H9 (cell line): Measurements from ENCODE around the gene CDC27. TPM values are rescaled to one million over a fixed set of nuclear protein-coding genes. Genes with fewer than 3 reads are reported as not detected.

Source experiments
- DNase-seq: peaks from one replicate; pipeline ENCODE4 v3.0.0-alpha.2; 2017
- H2AFZ ChIP-seq: one replicate; pipeline ENCODE4 v1.6.1; 2013; ENCODE audit warnings: mild to moderate bottlenecking, low read length, control low read depth, moderate library complexity
- H2AK5ac ChIP-seq: 2 replicates; pipeline ENCODE4 v1.6.1; 2013; ENCODE audit warnings: low read length, control low read depth, mixed read lengths; ENCODE audit not compliant: insufficient read length
- H2BK120ac ChIP-seq: one replicate; pipeline ENCODE4 v1.6.1; 2013; ENCODE audit warnings: low read depth, mild to moderate bottlenecking, low read length, control low read depth, inconsistent platforms; ENCODE audit not compliant: poor library complexity, severe bottlenecking
- H2BK12ac ChIP-seq: 2 replicates; pipeline ENCODE4 v1.6.1; 2013; ENCODE audit warnings: low read length, control low read depth, mixed read lengths, low read depth; ENCODE audit not compliant: insufficient read length
- H2BK15ac ChIP-seq: 2 replicates; pipeline ENCODE4 v1.6.1; 2013; ENCODE audit warnings: low read depth, low read length, control low read depth
- H2BK20ac ChIP-seq: one replicate; pipeline ENCODE4 v1.6.1; 2013; ENCODE audit warnings: low read depth, mild to moderate bottlenecking, low read length, control low read depth, inconsistent platforms; ENCODE audit not compliant: poor library complexity, severe bottlenecking
- H2BK5ac ChIP-seq: 2 replicates; pipeline ENCODE4 v1.6.1; 2013; ENCODE audit warnings: low read length, control low read depth, mixed read lengths; ENCODE audit not compliant: insufficient read length
- H3K14ac ChIP-seq: 2 replicates; pipeline ENCODE4 v1.6.1; 2013; ENCODE audit warnings: low read length, control low read depth; ENCODE audit not compliant: insufficient read depth
- H3K18ac ChIP-seq: 2 replicates; pipeline ENCODE4 v1.6.1; 2013; ENCODE audit warnings: low read depth, mild to moderate bottlenecking, mixed read lengths, low read length, control low read depth; ENCODE audit not compliant: insufficient read length
- H3K23ac ChIP-seq: 2 replicates; pipeline ENCODE4 v1.6.1; 2013; ENCODE audit warnings: low read length, control low read depth, mixed read lengths, low read depth; ENCODE audit not compliant: insufficient read length
- H3K23me2 ChIP-seq: 2 replicates; pipeline ENCODE4 v1.6.1; 2013; ENCODE audit warnings: low read depth, mild to moderate bottlenecking, mixed read lengths, low read length, control low read depth; ENCODE audit not compliant: insufficient read length, poor library complexity, severe bottlenecking
- H3K27ac ChIP-seq: 2 replicates; pipeline ENCODE4 v1.5.1; 2013; ENCODE audit warnings: low read length, control low read depth, mixed read lengths, low read depth; ENCODE audit not compliant: insufficient read length
- H3K27me3 ChIP-seq: 2 replicates; pipeline ENCODE4 v1.6.1; 2013; ENCODE audit warnings: low read length, control low read depth, inconsistent platforms; ENCODE audit not compliant: insufficient read depth
- H3K4ac ChIP-seq: 2 replicates; pipeline ENCODE4 v1.6.1; 2013; ENCODE audit warnings: low read depth, mild to moderate bottlenecking, control low read depth, inconsistent platforms, low read length, moderate library complexity
- H3K4me1 ChIP-seq: 2 replicates; pipeline ENCODE4 v1.6.1; 2013; ENCODE audit warnings: low read length, control low read depth, inconsistent platforms; ENCODE audit not compliant: insufficient read depth
- H3K4me2 ChIP-seq: 2 replicates; pipeline ENCODE4 v1.6.1; 2013; ENCODE audit warnings: low read length, control low read depth, mixed read lengths; ENCODE audit not compliant: insufficient read length, insufficient read depth
- H3K56ac ChIP-seq: 2 replicates; pipeline ENCODE4 v1.6.1; 2013; ENCODE audit warnings: low read depth, mild to moderate bottlenecking, mixed read lengths, low read length, control low read depth; ENCODE audit not compliant: insufficient read length
- H3K79me1 ChIP-seq: 2 replicates; pipeline ENCODE4 v1.6.1; 2013; ENCODE audit warnings: low read depth, mild to moderate bottlenecking, moderate library complexity, low read length, control low read depth, inconsistent platforms; ENCODE audit not compliant: insufficient read depth, poor library complexity, severe bottlenecking
- H3K79me2 ChIP-seq: 2 replicates; pipeline ENCODE4 v1.6.1; 2013; ENCODE audit warnings: low read length, control low read depth, inconsistent platforms; ENCODE audit not compliant: insufficient read depth
- H3K9ac ChIP-seq: 2 replicates; pipeline ENCODE4 v1.6.1; 2013; ENCODE audit warnings: low read length, control low read depth, mixed read lengths; ENCODE audit not compliant: insufficient read length; ENCODE audit errors: extremely low read depth
- H3K9me3 ChIP-seq: one replicate; pipeline ENCODE4 v1.6.1; 2013; ENCODE audit warnings: low read depth, low read length, inconsistent platforms; ENCODE audit not compliant: control insufficient read depth
- H3T11ph ChIP-seq: one replicate; pipeline ENCODE4 v1.6.1; 2013; ENCODE audit warnings: mild to moderate bottlenecking, low read length, control low read depth, inconsistent platforms
- H4K20me1 ChIP-seq: one replicate; pipeline ENCODE4 v1.6.1; 2013; ENCODE audit not compliant: control insufficient read depth, insufficient read length, insufficient read depth
- H4K5ac ChIP-seq: 2 replicates; pipeline ENCODE4 v1.6.1; 2013; ENCODE audit warnings: low read depth, mild to moderate bottlenecking, mixed read lengths, low read length, control low read depth; ENCODE audit not compliant: insufficient read length
- H4K8ac ChIP-seq: replicated peaks from 2 replicates; pipeline ENCODE4 v1.6.1; 2013; ENCODE audit warnings: low read length, control low read depth, mixed read lengths, low read depth; ENCODE audit not compliant: insufficient read length
- H4K91ac ChIP-seq: 2 replicates; pipeline ENCODE4 v1.6.1; 2013; ENCODE audit warnings: low read depth, mild to moderate bottlenecking, moderate library complexity, mixed read lengths, low read length, control low read depth; ENCODE audit not compliant: insufficient read length
- H3K27ac Mint-ChIP-seq, 3 experiments: 2 replicates in 2 of 3; 3 replicates in 1 of 3; pipeline ENCODE4 v1.8.0; 2020 to 2021; ENCODE audit warnings: mixed read lengths in 3 of 3, mild to moderate bottlenecking in 1 of 3, moderate library complexity in 1 of 3
- H3K27me3 Mint-ChIP-seq: 2 replicates; pipeline ENCODE4 v1.8.0; 2021; ENCODE audit warnings: low read depth, mild to moderate bottlenecking, moderate library complexity, mixed read lengths
- H3K36me3 Mint-ChIP-seq, 3 experiments: 2 replicates in 2 of 3; 3 replicates in 1 of 3; pipeline ENCODE4 v1.8.0; 2020 to 2021; ENCODE audit warnings: low read depth in 3 of 3, mixed read lengths in 3 of 3; ENCODE audit not compliant: insufficient read depth in 1 of 3
- H3K4me1 Mint-ChIP-seq, 2 experiments: 2 replicates each; pipeline ENCODE4 v1.8.0; 2020; ENCODE audit warnings: mixed read lengths in 2 of 2
- H3K4me3 Mint-ChIP-seq, 2 experiments: 2 replicates in 1 of 2; 3 replicates in 1 of 2; pipeline ENCODE4 v1.8.0; 2020 to 2021; ENCODE audit warnings: mild to moderate bottlenecking in 2 of 2, mixed read lengths in 2 of 2, moderate library complexity in 1 of 2
- H3K9me3 Mint-ChIP-seq, 2 experiments: 2 replicates in 1 of 2; 3 replicates in 1 of 2; pipeline ENCODE4 v1.8.0; 2020; ENCODE audit warnings: mild to moderate bottlenecking in 2 of 2, mixed read lengths in 2 of 2, moderate library complexity in 1 of 2
- CTCF ChIP-seq: fragments of 200-600 bp; sonication (generic); conservative IDR thresholded peaks from 3 replicates; pipeline ENCODE4 v1.8.0; 2021; ENCODE audit warnings: antibody characterized with exemption, mild to moderate bottlenecking
- WGBS: extraction: QIAGEN DNeasy Blood & Tissue Kit; methylation state at CpG from one replicate; pipeline ENCODE4 v1.1.7; 2013; ENCODE audit warnings: missing lambda C conversion rate, low lambda C conversion rate, mixed read lengths; ENCODE audit not compliant: insufficient read length; ENCODE audit errors: extremely low coverage; 5-methylcytosine and 5-hydroxymethylcytosine counted together
- total RNA-seq: library from RNA; stranded (reverse); gene quantifications from 2 replicates; pipeline ENCODE4 v1.2.1, GENCODE V29; 2021

CDC27 gene
- total RNA-seq, 1 experiment from 2014 or later, result 82.5 TPM

GRCh38 chr17:47189732-47190237 is 690 bp upstream of the CDC27 start:
- no peak overlapping the region for H3K14ac ChIP-seq
- no peak overlapping the region for H2BK12ac ChIP-seq
- no peak overlapping the region for H4K91ac ChIP-seq
- H2BK5ac ChIP-seq, result no peak overlapping the region
- Mint-ChIP-seq H3K9me3 (no peaks in the 10 kb centered on the region; a peak in 1 of 5 replicates), H3K4me3 (peak overlapping the region; percentile 95 to 99), H3K27me3 (no peaks in the 10 kb centered on the region; the same call in 1 of the 2 replicates), H3K4me1 (peaks cover 17 to 19% of the 10 kb centered on the region in 2 experiments), H3K36me3 (no peaks in the 10 kb centered on the region), H3K27ac (no peak overlapping the region)
- H4K5ac ChIP-seq, result no peak overlapping the region
- no peak for DNase-seq
- no peak overlapping the region for H2BK120ac ChIP-seq
- H2BK15ac ChIP-seq, result no peak overlapping the region
- H3K79me2 ChIP-seq, result peaks cover 9% of the 10 kb centered on the region; the same call in 1 of the 2 replicates
- no peak overlapping the region for H3K18ac ChIP-seq
- no peak overlapping the region for H3T11ph ChIP-seq
- no peaks in the 10 kb centered on the region for H3K9me3 ChIP-seq
- no peak overlapping the region for H2AK5ac ChIP-seq
- H3K4me1 ChIP-seq, result no peaks in the 10 kb centered on the region
- H4K8ac ChIP-seq, result no peak overlapping the region
- H3K9ac ChIP-seq, result peak overlapping the region; percentile 25
- peaks cover 7% of the 10 kb centered on the region for H3K23me2 ChIP-seq
- no peak for TF ChIP-seq CTCF
- H2AFZ ChIP-seq, result peak overlapping the region; percentile 5
- H2BK20ac ChIP-seq, result no peak overlapping the region
- no peak overlapping the region for H3K27ac ChIP-seq
- H3K4me2 ChIP-seq, result peak overlapping the region; percentile 44
- WGBS, result no CpG with 5 or more reads among the region's 5 CpGs
- no peaks in the 10 kb centered on the region; the same call in 1 of the 2 replicates for H3K27me3 ChIP-seq
- no peaks in the 10 kb centered on the region for H4K20me1 ChIP-seq
- no peak overlapping the region for H3K23ac ChIP-seq
- no peak overlapping the region for H3K56ac ChIP-seq
- H3K79me1 ChIP-seq, result no peaks in the 10 kb centered on the region
- no peak overlapping the region for H3K4ac ChIP-seq
